GM18870 (cell line): ENCODE data around the gene TLR5.

Experiments used
- ATAC-seq: cut with Tn5 transposase; IDR thresholded peaks from one replicate; pipeline ENCODE4 v1.9.1; 2021; ENCODE audit warnings: moderate library complexity; ENCODE audit not compliant: unreplicated experiment

TLR5 gene

DNA sequence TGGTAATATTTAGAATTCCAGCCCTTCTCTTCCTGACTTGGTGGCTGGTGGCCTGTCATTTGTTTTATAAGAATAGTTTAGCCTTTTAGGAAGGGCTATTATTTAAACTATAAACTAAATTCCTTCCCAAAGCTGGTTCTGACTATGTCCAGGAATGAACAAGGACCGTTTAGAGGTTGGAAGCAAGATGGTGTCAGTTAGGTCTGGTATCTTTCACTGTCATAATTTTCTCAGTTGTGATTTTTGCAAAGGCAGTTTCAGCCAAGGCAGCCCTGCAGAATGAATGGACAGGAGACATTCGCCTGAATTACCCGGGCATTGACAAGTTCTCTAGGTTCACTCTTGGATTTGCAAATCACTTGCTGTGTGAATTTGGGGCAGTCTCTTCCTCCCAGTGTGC is 67.2 kb downstream of the TLR5 start:
- no peak for ATAC-seq

DNA sequence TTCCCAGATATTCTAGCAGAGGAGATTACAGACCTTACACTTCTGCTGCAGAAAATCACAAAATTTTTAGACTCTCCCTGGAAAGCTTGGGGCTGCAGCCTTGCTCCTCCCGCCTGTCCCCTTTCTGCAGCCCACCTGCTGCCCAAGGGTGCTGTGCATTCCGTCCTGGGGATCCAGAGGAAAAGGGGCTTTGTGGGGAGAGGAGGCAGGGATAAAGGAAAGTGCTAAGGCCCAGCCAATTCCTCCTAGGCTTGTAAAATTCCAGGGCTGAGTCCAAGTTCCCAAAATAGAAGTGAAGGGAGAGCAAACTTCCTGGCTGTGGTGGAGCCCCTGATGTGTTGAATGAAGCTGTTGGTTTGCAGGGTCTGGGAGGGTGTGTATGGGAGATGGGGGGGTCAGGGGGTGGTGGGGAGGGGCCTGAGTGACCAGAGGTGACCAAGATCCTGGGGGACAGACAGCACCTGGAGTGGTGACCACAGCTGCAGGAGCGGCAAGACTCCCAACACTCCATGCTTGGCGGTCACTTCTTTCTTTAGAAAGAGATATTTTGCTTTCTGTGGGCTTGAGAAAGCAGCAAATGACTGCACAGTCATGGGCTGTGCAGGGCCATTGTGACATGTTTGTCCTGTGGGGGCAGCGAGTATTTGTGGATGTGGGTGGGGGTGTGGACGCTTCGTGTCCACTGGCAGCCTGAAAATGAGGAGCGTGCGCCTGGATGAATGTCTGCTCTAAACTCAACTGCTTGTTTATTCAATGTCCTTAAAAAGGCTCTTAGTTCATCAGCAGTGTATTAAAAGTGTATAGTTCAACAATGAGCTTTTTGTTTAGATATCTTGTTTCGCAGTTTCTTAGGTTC is 68.4 kb downstream of the TLR5 start:
- no peak for ATAC-seq

DNA sequence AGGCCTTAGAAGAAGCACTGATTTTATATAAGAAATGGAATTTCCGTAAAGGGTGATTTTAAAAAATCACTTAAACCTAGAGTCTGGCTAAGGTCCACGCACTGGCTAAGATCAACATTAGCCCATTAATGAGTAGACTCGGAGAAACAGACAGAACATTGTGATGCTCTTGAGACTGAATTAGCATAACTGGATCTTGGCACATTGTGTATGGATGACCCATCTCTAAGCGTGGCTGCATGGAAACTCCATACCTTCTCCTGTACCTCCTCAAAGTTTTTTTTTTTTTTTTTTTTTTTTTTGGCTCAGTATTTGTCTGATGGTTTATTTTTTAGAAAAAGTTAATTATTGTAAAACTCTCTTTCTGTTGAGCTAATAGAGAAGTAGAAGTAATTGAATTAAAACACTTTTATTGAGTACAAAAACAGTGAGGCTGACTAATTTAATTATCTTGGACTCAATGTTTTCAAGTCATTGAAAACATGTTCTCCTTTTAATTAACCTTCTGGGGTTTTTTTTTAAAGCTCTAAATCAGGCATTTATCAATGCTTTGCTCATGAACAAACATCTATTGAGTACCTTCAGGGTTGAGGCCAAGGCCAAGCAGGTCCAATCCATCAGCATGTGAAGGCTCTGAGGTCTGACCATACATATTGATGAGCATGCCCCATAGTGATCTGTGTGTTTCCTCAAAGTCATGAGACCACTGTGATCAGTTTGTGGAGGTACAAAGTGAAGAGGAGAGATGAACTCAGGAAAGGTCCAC is 74.0 kb downstream of the TLR5 start:
- no peak for ATAC-seq

DNA sequence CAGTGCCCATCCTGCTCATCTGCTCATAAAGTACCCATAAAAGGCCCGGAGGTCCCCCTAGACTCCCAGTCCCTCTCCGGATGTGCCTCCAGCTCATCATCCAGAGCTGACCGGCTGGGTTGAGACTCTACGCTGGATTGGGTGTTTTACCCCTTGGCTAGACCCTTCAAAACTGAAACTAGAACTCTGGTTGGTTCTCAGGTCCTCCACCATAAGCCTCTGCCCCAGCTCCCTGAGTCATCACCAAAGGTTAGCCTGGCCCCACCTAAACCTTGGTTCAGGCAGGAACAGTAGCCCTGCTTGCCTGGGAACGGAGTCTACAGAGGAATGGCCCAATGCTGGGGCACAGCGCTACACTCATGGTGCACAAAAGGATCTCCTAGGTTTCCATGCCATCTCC is 75.1 kb downstream of the TLR5 start:
- ATAC-seq: no peak

DNA sequence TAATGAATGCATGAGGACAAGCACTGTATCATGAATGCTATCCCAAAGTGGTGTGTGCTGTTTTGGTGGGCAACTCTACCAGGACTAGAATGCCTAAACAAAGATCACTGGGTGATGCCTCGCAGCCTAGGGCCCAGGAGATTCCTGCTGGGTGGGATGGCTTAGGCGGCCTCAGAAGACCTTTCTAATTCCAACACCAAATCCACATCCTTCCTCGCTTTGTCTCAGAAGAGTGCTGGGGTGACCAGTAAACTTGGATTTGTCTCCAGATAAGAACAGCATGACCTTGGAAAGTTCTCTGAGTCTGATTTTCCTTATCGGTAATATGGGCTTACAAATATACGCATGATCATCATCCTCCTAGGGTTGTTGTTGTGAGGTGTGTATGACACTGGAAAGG is 76.6 kb downstream of the TLR5 start:
- no peak for ATAC-seq

DNA sequence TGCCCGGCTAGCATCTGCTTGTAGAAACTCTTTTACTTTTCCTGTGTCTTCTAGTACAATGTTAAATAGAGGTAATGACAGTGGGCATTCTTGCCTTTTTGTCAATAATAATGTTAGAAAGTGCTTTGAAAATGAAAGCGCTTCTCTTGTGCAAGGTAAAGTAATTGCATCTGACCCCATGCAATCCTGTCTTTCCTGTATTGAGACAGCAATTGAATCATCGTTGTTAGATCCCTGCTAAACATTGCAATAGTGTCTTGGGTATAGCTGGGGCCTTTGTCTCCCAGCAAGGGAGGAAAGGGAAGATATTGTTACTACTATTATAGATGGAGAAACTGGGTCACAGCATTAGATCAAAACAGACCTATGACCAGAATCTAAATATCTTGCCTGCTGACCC is 80.9 kb downstream of the TLR5 start:
- no peak for ATAC-seq

DNA sequence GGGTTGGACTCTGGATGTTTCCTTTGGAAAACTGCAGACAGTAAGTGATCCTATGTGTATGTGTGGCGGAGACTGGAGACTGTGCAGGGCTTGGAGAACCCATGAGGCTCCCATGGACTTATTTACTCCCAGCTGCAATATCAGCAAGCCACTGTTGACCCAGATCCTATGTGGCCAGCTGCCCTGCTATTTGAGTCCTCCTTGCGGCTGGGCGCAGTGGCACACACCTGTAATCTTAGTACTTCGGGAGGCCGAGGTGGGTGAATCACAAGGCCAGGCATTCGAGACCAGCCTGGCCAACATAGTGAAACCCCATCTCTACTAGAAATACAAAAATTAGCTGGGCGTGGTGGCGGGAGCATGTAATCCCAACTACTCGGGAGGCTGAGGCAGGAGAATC is 83.5 kb downstream of the TLR5 start:
- no peak for ATAC-seq
